HG03520 (cell line): ENCODE measurements around the gene UMODL1.

Source experiments
- ATAC-seq: cut with Tn5 transposase; IDR thresholded peaks from one replicate; pipeline ENCODE4 v1.9.1; 2021; ENCODE audit warnings: mild to moderate bottlenecking, moderate library complexity; ENCODE audit not compliant: unreplicated experiment

Gene UMODL1

DNA sequence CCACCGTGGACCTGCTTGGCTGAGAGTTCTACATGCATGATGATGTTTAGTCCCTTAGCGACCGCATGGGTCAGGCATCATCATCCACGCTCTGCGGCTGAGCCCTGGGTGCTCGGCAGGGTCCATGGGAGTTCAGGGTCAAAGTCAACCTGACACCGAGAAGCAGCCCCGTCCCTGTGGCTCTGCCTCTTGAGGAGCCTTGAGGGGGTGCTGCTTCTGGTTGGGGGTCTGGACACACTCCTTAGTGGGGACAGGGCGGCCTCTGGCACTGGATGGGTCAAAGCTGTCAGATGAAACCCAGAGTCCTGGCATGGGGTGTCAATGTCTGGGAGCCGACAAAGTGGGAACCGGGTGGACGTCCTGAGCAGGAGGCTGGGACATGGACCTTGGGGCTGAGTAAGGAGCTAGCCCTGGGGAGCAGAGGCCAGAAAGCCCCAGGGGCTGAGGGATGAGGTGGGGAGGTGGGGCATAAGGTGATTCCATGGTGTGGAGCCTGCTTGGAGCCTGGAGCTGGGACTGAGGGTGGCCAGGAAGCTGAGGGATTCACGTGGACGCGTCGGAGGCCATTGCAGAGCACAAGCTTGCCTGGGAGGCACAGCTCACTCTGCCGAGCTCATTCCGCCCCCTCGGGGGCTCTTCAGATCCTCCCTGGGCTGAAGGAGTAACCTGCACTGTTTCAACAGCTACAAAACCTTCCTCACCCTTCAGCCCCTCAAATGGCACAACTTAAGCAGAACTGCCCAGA, 53.9 kb downstream of the UMODL1 start:
- ATAC-seq, result no peak

- ATAC-seq, result no peak
Observed at GRCh38 chr21:42125571-42126544, 54.7 kb downstream of the UMODL1 start.

DNA sequence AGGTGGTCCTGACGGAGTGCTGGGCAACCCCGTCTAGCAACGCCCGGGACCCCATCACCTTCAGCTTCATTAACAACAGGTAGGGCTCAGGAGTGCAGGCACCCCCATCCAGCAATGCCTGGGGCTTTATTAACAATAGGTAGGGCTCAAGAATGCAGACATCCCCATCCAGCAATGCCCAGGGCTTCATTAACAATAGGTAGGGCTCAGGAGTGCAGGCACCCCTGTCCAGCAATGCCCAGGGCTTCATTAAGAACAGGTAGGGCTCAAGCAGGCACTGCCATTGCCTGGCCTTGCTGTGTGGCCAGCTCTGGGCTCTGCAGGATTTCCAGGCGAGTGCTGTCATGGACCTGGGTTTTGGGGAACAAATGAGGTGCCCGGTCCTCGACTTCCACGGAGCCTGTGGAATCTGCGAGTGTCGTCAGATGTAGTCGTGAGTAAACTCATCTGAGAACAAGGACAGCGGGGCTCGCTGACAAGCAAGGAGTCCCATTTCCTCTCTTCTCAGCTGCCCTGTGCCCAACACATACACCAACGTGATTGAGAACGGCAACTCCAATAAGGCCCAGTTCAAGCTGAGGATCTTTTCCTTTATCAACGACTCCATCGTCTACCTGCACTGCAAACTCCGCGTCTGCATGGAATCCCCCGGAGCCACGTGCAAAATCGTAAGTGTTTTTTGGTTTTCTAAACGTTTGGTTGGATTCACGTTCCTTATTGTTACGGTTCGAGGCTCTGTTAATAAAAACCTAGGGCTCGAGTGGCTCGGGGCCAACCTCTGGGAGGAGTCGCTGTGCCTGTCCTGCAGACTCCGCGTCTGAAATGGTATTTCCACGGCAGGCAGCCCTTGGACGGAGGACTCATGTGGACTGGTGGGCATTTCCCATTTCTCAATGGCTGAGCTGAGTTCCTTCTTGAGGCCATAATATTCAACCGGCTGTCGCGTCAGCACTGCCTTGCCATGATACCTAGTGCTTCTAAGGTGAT, 56.3 kb downstream of the UMODL1 start:
- ATAC-seq, result no peak

DNA sequence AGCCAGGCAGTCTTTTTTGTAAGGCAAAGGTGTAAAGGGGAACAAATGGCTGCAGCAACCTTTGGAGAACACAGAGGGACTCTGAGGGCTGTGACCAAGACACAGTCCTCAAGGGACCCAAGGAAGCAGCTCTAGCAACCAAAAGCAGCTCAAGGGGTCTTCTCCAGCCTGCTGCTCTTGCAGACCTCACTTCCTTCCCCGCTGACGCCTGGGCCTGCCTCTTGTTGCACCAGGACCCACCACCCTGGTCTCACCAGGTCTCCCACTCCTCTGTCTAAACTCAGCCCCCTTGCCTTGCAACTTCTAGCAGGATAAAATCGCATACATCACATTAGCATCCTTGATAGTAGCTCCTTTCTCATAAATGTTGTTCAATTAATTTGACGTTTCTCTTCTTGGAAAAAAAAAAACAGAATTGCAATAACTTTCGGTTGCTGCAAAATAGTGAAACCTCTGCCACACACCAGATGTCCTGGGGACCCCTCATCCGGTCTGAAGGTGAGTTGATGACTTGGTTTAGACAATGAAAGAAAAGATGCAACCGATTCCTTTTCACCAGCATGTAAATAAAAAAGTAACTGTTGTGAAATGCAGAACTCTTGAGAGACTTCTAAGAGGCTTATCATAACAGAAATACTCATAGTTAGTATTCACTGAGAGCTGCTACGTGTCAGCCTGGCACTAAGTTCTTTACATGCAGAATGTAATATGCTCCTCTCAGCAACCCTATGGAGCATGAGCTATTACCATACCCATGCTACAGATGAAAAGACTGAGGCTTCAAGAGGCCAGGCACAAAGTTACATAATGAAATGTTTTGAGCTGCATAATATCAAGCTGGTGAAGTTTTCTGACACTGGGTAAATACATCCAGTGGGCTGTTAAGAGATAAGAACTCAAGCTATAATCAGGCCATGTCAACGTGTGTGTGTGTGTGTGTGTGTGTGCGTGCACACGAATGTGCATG, 58.5 kb downstream of the UMODL1 start:
- no peak for ATAC-seq

GRCh38 chr21:42130441-42130840, 59.3 kb downstream of the UMODL1 start:
- no peak for ATAC-seq

GRCh38 chr21:42132183-42132582, 61.1 kb downstream of the UMODL1 start:
- no peak for ATAC-seq

GRCh38 chr21:42133131-42133530, 62.0 kb downstream of the UMODL1 start:
- ATAC-seq, result no peak

- ATAC-seq, result no peak
Observed at GRCh38 chr21:42135386-42136052, 64.4 kb downstream of the UMODL1 start.

- ATAC-seq, result no peak
Observed at GRCh38 chr21:42137191-42137904, 66.2 kb downstream of the UMODL1 start.

GRCh38 chr21:42140196-42140934, 69.2 kb downstream of the UMODL1 start:
- no peak for ATAC-seq

DNA sequence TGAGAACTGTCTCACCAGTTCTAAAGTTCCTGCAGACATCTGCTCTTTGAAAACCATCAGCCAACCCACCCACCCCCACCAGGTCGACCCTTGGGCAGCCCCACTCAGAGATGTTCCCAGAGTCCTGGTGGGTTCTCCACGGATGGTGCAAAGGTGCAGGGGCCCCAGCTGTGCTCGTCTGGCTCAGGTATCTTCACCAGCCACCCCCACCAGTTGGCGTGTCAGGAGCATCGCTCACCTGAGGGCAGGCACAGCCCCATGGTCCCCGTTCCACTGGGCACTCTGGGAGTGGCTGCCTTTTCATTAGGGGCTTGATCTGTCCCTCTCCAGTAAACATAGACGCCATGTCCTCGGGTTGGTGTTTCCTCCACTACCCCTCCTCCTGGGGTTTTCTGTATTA, 70.5 kb downstream of the UMODL1 start:
- ATAC-seq, result no peak

- ATAC-seq, result no peak
Observed at GRCh38 chr21:42142141-42142540, 71.0 kb downstream of the UMODL1 start.

DNA sequence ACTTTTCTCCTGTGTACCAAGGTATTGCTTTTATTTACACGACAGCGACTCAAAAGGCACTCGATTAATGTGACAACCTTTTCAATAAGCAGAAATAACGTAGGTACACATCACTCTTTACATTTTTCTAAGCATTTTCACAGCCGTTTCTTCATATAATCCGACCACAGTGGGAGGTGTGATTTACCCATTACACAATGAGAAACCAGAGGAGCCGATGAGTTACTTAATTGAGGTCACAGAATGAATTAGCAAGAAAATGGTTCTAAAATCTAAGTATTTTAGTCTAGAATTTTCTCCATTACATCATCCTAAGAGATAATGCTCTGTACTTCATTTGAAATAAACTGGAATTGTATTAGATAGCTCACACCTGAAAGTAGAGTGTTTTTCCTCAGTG, 71.5 kb downstream of the UMODL1 start:
- no peak for ATAC-seq

DNA sequence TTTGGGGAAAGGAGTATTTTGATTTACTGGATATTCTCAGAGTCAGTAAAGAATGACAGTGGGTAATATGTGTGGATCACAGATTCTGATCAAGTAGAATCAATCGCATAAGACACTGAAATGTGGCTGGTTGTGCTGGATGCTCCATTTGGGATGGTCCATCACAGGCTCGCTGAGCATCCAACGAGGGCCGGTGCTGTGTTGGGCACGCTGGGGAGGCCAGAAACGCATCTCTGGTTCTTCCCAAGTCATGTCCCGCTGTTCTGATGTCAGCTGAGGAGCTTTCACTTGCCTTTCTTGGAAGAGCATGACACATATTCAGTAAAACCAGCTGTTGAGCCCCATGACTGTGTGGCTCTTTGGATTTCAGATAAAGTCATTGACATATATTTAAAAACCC, 72.0 kb downstream of the UMODL1 start:
- no peak for ATAC-seq

DNA sequence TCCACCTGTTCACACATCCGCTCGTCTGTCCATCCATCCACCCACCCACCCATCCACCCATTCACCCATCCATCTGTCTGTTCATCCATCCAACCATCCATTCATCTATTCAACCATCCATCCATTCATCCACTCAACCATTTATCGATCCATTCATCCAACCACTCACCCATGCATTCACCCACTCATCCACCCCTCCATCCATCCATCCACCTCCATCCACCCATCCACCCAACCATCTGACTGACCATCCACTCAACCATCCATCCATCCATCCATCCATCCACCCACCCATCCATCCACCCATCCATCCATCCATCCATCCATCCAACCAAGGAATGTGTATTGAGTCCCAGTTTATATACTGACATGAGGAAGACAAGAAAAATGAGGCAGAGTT, 73.1 kb downstream of the UMODL1 start:
- no peak for ATAC-seq

DNA sequence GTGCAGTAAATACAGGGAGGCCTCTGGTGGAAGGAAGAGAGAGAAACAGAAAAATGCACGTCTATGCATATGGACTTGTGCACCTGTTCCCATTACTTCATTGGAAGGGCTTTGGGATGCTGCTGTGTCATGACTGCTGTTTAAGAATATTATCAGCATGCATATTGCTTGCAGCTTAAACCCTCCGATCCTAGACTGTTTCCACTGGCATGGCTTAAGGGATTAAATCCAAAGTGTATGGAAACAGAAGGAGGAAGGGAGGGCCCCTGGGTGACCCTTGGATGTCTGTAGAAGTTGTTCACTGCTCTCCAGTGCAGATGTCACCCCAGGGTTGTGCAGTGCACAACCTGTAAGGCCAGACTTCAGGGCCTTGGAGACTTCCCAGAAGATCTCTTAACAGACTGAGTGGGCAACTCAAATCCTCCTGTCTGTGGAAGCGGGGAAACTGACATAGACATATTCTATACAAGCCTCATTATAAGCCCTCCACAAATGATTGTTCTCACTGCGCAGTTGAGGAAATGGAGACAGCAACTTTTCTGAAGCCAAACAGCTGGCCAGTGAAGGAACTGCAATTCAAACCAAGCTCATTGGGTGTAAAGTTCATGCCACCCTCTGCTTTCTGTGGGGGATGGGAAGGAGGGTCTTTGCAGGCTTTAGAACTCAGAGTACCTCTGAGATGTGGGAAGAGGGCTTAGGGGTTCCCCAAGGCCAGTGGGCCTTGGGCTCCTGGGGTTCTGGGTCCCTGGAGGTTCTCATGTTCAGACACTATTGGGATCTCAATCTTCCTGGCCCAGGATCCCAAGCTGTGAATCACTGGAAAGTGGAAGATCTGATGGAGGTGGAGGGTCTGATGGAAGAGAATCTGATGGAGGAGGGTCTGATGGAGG, 73.8 kb downstream of the UMODL1 start:
- no peak for ATAC-seq
